Measurements from ENCODE around the gene TREX2.

GRCh38 chrX:153421856-153422255, 24.0 kb downstream of the TREX2 start:
- TF ChIP-seq, protein P1, sequence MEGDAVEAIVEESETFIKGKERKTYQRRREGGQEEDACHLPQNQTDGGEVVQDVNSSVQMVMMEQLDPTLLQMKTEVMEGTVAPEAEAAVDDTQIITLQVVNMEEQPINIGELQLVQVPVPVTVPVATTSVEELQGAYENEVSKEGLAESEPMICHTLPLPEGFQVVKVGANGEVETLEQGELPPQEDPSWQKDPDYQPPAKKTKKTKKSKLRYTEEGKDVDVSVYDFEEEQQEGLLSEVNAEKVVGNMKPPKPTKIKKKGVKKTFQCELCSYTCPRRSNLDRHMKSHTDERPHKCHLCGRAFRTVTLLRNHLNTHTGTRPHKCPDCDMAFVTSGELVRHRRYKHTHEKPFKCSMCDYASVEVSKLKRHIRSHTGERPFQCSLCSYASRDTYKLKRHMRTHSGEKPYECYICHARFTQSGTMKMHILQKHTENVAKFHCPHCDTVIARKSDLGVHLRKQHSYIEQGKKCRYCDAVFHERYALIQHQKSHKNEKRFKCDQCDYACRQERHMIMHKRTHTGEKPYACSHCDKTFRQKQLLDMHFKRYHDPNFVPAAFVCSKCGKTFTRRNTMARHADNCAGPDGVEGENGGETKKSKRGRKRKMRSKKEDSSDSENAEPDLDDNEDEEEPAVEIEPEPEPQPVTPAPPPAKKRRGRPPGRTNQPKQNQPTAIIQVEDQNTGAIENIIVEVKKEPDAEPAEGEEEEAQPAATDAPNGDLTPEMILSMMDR (IDR thresholded peaks at IDR 0.05; ENCODE audit: poor library complexity), result no peak
- TF ChIP-seq EZH2phosphoT487 (IDR thresholded peaks at IDR 0.05; ENCODE audit: low read depth, severe bottlenecking, unreplicated experiment), result no peak
- no peak for TF ChIP-seq EZH2 (IDR thresholded peaks at IDR 0.05; ENCODE audit: borderline replicate concordance)

Data from hepatocyte (in vitro differentiated cells).